ENCODE measurements around the gene NCAPD2.
"Not testable (repeated sequence)": the region's sequence is repeated elsewhere in the genome, so short reads cannot be mapped to it uniquely, and the experiment has no call there.

Gene NCAPD2

DNA sequence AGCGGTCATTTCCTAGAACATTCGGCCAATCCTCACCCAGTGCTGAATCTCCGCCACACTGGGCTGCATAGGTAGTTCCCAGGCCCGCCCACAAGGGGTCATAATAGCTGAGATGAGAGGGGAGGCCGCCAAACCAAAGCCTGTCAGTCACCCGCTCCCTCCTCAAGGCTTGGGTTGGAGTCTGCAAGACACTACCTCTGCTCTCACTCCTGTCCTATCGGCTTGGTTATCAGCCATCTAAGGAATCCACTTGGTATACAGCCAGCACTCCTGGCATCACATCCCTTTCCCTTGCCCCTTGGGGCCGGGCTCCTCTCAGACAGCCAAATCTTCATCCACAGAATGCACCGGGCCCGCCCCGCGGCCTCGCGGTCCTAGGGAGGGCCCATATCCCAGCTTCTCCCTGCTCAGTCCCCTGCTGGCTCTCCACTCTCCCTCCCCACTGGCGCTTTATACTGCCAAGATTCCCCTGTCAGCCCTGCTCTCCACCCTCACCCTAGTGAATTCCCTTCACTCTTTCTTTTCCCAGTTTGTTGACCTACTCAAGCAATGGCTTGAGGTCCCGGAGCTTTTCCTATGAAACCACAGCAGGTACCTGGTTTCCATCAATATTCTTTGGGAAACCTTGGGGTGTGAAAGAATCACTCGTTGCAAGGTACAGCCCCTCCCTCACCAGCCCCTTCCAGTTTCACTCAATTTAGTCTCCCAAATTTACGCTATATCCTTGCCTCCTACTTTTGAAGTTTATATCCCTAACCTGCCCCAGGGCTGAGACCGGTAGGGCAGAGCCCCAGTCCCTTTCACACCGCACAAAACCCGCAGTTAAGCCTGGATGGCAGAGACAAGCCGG, 60.5 kb downstream of the NCAPD2 start:
- H3K9me3 Mint-ChIP-seq = no peaks in the 10 kb centered on the region
- peak overlapping the region; percentile 36 for H3K27ac Mint-ChIP-seq
- H3K36me3 Mint-ChIP-seq = peaks cover 40% of the 10 kb centered on the region
- peak; percentile 83 for ATAC-seq
- no peaks in the 10 kb centered on the region for H3K27me3 Mint-ChIP-seq
- peaks cover 48% of the 10 kb centered on the region for H3K4me1 Mint-ChIP-seq
- peak overlapping the region; percentile 84 for H3K4me3 Mint-ChIP-seq

DNA sequence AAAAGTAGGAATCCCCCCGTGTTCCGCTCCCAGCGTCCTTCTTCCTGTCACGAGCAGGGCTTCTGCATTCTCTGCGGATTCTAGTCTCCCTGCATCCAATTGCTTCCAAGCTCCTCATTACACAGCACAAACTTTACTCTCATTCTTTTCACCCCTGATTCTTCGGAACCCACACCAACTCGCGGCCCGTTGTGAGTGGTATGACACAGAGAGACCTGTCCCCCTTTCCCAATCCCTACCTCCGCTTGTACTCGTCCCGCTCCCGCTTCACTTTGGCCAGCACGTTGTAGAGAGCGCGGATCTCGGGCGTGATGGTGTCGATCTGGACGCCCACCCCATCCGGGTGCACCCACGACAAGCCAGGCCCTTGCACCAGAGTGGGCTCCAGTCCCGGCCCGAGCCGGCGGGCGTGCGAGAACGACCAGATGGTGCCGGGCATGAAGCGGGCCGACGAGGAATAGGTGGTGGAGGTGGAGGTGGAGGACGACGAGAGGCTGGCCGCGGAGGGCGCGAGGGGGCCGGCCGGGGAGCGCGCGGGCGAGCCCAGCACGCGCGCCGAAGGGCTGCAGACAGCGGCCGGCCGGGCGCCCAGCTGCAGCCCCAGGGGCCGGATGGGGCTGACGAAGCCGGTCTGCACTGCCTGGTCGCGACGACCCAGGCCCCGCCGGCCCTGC, 61.3 kb downstream of the NCAPD2 start:
- H3K27ac Mint-ChIP-seq = peak overlapping the region; percentile 36
- peak overlapping the region; percentile 84 for H3K4me3 Mint-ChIP-seq
- H3K9me3 Mint-ChIP-seq = no peaks in the 10 kb centered on the region
- no peaks in the 10 kb centered on the region for H3K27me3 Mint-ChIP-seq
- H3K4me1 Mint-ChIP-seq = peaks cover 47% of the 10 kb centered on the region
- peak; percentile 21 for ATAC-seq
- H3K36me3 Mint-ChIP-seq = peaks cover 43% of the 10 kb centered on the region

DNA sequence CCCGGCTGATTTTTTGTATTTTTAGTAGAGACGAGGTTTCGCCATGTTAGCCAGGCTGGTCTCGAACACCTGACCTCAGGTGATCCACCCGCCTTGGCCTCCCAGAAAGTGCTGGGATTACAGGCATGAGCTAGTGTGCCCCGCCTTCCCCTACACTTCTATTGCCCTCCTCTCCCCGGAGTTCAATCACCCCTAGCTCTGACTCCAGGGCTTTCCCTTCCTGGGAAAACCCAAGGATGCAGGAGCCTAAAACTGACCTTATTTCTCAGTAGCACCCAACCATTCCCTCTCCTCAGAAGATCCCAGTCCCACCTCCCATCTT, 62.6 kb downstream of the NCAPD2 start:
- not testable (repeated sequence) for H3K9me3 Mint-ChIP-seq, ATAC-seq, H3K27me3 Mint-ChIP-seq
- Mint-ChIP-seq H3K36me3 (peaks cover 51% of the 10 kb centered on the region), H3K4me3 (peak overlapping the region; percentile 84), H3K27ac (peak overlapping the region; percentile 36), H3K4me1 (peaks cover 42% of the 10 kb centered on the region)

DNA sequence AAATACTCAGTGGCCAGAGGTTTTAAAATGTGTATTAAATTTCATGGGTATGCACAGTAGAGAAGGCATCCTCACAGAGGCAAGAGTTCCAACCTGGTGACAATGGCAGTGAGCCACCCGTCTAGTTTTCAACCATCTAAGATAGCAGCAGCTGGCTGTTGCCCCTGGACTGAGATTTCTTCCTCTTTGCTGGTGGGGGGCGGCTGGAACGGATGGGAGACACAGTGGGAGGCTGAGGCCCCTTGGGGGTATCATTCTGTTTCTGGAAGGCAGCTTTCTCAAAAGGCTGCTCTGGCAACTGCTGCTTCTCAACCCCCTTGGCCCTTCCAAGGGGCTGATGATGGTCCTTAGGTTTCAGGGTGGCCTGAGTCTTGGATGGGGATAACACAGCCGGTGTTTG, 63.0 kb downstream of the NCAPD2 start:
- H3K36me3 Mint-ChIP-seq = peaks cover 51% of the 10 kb centered on the region

DNA sequence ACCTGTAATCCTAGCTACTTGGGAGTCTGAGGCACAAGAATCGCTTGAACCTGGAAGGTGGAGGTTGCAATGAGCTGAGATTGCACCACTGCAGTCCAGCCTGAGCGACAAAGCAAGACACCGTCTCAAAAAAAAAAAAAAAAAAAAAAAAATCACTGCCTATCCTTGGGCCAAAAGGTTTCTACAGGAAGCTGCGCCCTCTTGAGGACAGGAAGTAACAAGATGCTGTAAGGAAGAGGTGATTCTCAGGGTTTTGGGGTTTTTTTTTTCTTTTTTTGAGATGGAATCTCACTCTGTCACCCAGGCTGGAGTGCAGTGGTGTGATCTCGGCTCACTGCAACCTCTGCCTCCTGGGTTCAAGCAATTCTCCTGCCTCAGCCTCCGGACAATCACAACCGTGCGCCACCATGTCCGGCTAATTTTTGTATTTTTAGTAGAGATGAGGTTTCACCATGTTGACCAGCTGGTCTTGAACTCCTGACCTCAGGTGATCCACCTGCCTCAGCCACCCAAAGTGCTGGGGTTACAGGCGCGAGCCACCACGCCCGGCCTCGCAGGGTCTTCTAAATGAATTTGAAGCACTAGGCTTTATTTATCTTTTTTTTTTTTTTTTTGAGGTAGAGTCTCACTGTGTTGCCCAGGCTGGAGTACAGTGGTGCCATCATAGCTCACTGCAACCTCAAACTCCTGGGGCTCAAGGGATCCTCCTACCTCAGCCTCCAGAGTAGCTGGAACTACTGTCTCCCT, 64.3 kb downstream of the NCAPD2 start:
- Mint-ChIP-seq H3K27ac (peak overlapping the region; percentile 14), H3K4me1 (peaks cover 31% of the 10 kb centered on the region), H3K36me3 (peaks cover 52% of the 10 kb centered on the region)
- not testable (repeated sequence) for H3K9me3 Mint-ChIP-seq, H3K4me3 Mint-ChIP-seq, ATAC-seq, H3K27me3 Mint-ChIP-seq

More for the DNA sequence above, 63.0 kb downstream of the NCAPD2 start:
- Mint-ChIP-seq H3K9me3 (no peaks in the 10 kb centered on the region), H3K27ac (peak overlapping the region; percentile 36), H3K4me3 (peak overlapping the region; percentile 84), H3K4me1 (peaks cover 38% of the 10 kb centered on the region), H3K27me3 (no peaks in the 10 kb centered on the region)
- no peak for ATAC-seq

DNA sequence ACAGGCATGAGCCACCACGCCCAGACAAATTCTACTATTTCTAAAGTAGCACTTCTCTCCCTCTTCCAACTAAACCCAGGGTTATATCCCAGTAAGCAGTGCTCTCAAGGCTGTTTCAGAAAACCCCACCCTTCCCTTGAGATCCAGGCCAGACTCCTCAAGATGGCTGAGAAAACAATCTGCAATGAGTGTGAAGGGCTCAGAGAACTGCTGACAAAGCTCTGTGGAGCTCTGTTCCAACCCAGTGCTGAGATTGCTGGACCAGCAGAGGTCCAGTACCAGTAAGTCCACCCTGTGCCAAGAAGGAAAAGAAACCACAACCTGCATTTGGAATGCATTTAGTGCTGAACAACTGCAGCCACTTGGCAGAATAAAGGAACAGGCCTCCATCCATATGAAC, 65.6 kb downstream of the NCAPD2 start:
- no peaks in the 10 kb centered on the region for H3K27me3 Mint-ChIP-seq
- H3K36me3 Mint-ChIP-seq = peaks cover 60% of the 10 kb centered on the region
- no peak for ATAC-seq
- peaks cover 30% of the 10 kb centered on the region for H3K4me1 Mint-ChIP-seq
- no peak overlapping the region for H3K4me3 Mint-ChIP-seq
- H3K27ac Mint-ChIP-seq = peak overlapping the region; percentile 17
- H3K9me3 Mint-ChIP-seq = no peaks in the 10 kb centered on the region

DNA sequence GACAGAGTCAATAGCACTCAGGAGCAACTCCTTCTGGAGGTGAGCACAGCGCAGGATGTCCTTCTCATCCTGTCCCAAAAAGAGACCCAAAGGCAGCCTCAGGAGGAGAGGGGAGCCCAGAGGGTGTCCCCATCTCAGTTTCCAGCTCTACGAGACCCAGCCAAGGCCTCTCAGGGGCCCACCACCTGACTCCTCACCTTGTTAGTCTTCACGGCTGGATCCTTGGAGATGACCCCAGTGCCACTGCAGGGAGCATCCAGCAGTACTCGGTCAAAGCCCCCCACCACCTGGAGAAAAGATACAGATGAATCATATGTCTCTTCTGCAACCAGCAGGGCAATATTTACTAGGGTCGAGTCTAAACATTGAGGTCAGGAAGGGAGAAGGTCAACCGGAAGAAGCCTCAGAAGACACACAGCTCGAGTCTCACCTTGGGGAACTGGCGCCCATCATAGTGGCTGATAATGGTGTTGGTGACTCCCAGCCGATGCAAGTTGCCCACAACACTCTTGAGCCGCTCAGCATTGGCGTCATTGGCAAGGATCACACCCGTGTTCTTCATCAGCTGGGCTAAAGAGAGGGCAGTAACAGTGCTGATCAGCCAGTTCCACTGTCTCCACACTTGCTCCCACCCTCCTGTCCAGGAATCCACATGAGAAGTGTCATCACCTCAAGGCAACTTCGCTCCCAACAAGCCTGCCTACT, 66.8 kb downstream of the NCAPD2 start:
- no peak for ATAC-seq
- no peaks in the 10 kb centered on the region for H3K9me3 Mint-ChIP-seq
- H3K27ac Mint-ChIP-seq = no peak overlapping the region
- H3K27me3 Mint-ChIP-seq = no peaks in the 10 kb centered on the region
- peaks cover 23% of the 10 kb centered on the region for H3K4me1 Mint-ChIP-seq
- no peak overlapping the region for H3K4me3 Mint-ChIP-seq
- H3K36me3 Mint-ChIP-seq = peaks cover 55% of the 10 kb centered on the region

DNA sequence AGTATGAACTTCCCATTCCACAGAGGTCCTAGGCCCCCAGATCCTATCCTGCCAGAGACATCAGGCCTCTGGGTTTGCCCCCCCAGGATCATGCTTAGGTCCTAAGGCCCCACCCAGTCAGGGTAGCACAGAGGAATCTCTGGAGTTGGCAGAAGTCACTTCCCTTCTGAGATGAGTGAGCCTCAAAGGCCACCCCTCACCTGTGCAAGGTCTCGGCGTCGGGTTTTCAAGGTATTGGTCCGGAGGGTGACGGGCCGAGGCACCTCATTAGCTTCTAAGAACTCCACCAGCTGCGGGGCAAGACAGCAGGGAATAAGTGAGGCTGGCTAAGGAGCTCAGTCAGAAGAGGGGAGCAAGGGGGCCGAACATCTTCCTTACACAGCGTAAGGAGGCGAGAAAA, 69.0 kb downstream of the NCAPD2 start:
- Mint-ChIP-seq H3K36me3 (peaks cover 66% of the 10 kb centered on the region), H3K4me3 (no peak overlapping the region), H3K27ac (no peak overlapping the region), H3K27me3 (no peaks in the 10 kb centered on the region), H3K9me3 (no peaks in the 10 kb centered on the region), H3K4me1 (peaks cover 39% of the 10 kb centered on the region)
- no peak for ATAC-seq

DNA sequence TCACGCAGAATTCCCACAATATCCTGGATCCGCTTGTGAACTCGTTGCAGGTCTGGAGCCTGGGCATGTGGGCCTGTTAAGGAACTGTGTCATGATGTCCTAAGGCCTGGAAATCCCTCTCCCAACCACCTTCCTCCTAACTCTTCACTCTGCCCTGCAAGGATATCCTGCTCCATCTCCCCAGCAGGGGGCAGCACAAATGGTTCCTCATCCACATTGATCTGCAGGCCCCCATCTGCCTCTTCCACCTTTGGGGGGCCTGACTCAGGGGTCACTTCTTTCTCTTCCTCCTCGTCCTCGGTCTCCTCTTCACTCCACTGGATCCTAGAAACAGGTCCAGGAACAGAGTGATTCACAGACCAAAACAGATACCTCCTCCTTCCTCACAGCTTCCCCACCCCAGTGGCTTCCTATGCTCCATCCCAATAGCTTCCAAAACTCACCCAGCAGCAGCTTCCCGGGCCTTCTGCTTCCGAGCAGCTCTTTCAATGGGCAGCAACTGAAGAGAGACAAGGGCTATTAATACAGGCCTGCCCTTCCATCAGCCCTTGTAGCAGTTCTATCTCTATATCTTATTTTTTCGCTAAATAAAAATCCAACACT, 69.6 kb downstream of the NCAPD2 start:
- peak overlapping the region; percentile 70 for H3K27ac Mint-ChIP-seq
- peaks cover 44% of the 10 kb centered on the region for H3K4me1 Mint-ChIP-seq
- peaks cover 72% of the 10 kb centered on the region for H3K36me3 Mint-ChIP-seq
- no peak for ATAC-seq
- no peaks in the 10 kb centered on the region for H3K27me3 Mint-ChIP-seq
- no peak overlapping the region for H3K4me3 Mint-ChIP-seq
- no peaks in the 10 kb centered on the region for H3K9me3 Mint-ChIP-seq

DNA sequence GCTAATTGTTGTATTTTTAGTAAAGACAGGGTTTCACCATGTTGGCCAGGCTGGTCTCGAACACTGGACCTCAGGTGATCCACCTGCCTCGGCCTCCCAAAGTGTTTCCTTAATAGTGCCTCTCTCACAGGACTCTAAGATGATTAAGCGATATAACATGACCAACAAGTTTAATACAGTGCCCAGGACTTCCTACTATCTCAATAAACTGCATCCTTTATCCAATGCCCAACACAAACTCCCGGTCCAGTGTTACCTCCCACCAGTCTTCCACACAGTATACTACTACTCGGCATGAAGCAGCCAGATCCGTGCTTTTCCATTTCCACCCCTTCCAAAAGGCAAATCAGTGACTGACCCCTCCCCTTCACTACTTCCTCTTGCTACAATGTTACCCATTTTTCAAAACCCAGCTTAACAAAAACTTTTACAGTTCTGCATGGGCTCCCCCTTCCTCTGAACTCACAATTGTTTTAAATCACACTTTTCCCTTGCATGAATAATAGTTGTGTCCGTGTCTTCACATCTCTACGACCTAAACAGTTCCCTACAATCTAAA, 73.3 kb downstream of the NCAPD2 start:
- Mint-ChIP-seq H3K4me1 (peaks cover 66% of the 10 kb centered on the region), H3K27me3 (no peaks in the 10 kb centered on the region), H3K9me3 (no peaks in the 10 kb centered on the region), H3K36me3 (peaks cover 59% of the 10 kb centered on the region), H3K27ac (peak overlapping the region; percentile 97), H3K4me3 (peak overlapping the region; percentile 97)
- ATAC-seq = no peak

DNA sequence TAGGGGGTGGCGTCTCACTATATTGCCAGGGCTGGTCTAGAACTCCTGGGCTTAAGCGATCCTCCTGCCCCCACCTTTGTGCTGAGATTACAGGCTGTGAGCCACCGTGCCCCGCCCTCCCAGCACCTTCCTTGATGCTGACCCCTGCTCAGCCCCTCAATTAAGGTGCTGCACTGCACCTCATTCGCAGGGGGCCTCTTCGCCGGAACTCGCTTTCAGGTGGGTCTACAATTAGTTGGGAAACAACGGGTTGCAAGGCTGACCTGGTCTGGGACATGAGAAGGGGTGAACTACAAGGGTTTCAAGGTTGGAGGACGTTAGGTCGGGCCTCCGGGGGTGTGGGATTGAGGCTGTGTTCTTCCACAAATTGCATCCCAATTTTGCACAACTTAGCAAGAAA, 75.4 kb downstream of the NCAPD2 start:
- H3K27me3 Mint-ChIP-seq = no peaks in the 10 kb centered on the region
- H3K4me3 Mint-ChIP-seq = peak overlapping the region; percentile 48
- no peak for ATAC-seq
- H3K27ac Mint-ChIP-seq = no peak overlapping the region
- H3K9me3 Mint-ChIP-seq = no peaks in the 10 kb centered on the region
- peaks cover 58% of the 10 kb centered on the region for H3K36me3 Mint-ChIP-seq
- H3K4me1 Mint-ChIP-seq = peaks cover 51% of the 10 kb centered on the region

DNA sequence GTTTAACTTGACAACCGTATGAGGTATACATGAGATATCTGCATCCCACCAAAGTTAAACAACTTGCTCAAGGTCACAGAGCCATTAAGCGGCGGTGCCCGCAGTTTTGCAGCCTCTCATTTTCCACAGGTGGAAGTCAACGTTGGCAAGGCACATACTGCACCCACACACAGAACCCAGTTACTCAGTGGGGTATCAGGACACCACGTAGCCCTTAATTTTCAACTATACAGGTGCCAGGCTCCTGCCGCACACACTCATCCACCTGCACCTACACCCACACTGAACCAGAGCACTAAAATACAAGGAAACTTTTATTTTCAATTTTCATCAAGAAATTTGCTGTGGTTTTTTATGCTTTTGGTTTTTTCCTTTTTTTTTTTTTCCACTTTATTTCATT, 75.9 kb downstream of the NCAPD2 start:
- peak overlapping the region; percentile 48 for H3K4me3 Mint-ChIP-seq
- H3K36me3 Mint-ChIP-seq = peaks cover 62% of the 10 kb centered on the region
- H3K9me3 Mint-ChIP-seq = no peaks in the 10 kb centered on the region
- no peaks in the 10 kb centered on the region for H3K27me3 Mint-ChIP-seq
- H3K27ac Mint-ChIP-seq = peak overlapping the region; percentile 79
- peaks cover 51% of the 10 kb centered on the region for H3K4me1 Mint-ChIP-seq
- no peak for ATAC-seq

DNA sequence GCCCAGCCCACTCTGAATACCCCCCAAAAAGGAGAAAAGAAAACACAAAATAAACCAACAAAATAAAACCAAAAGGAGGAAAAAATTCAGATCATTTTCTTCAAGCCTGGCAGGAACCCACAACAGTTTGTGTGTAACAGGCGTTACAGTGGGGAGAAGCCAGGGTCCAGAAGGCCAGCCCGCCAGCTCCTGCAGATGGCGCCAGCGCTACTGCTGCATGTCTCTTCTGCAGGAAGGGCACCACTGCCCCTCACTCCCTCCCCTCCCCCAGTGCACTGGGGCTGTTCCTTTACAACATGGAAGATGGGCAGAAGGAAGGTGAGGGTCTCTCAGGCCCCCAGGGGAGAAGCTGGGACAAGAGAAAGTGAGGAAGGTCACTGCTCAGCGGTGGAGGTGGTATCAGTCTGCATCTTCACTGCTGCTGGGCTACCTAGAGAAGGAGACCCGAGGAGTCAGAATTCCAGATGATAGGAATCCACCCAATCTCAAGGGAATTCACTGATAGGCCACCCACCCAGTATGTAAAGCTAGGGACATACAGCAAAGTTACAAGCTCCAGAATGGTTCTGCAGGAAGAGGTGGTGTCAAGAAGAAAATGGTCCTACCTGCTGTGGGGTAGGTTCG, 76.5 kb downstream of the NCAPD2 start:
- Mint-ChIP-seq H3K27me3 (no peaks in the 10 kb centered on the region), H3K27ac (peak overlapping the region; percentile 79), H3K4me3 (peak overlapping the region; percentile 31), H3K9me3 (no peaks in the 10 kb centered on the region), H3K4me1 (peaks cover 51% of the 10 kb centered on the region), H3K36me3 (peaks cover 67% of the 10 kb centered on the region)
- ATAC-seq = no peak

DNA sequence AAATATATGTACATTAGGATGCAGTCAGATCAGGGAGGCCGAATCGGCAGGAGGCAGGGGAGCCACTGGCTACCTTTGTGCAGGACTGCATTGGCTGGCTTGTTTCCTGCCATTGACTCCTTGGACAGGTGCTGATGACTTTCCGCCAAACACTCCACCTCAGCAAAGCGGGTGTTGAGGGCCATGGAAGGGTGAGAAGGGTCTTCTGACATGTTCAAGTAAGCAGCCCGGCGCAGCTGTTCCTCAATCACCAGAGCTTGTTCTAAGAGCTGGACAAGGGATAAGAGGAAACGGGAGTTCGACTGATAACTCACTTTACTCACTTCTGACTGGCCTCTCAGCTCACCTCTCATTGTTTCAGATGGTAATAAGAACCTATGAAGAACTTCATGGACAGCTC, 79.1 kb downstream of the NCAPD2 start:
- H3K4me3 Mint-ChIP-seq = no peak overlapping the region
- no peak for ATAC-seq
- H3K9me3 Mint-ChIP-seq = no peaks in the 10 kb centered on the region
- H3K27ac Mint-ChIP-seq = no peak overlapping the region
- H3K36me3 Mint-ChIP-seq = peaks cover 70% of the 10 kb centered on the region
- no peaks in the 10 kb centered on the region for H3K27me3 Mint-ChIP-seq
- peaks cover 26% of the 10 kb centered on the region for H3K4me1 Mint-ChIP-seq
